H9 (cell line): ENCODE results near the gene LDB3. TPM values are rescaled to one million over a fixed set of nuclear protein-coding genes. Genes with fewer than 3 reads are reported as not detected.

Source experiments
- DNase-seq: peaks from one replicate; pipeline ENCODE4 v3.0.0-alpha.2; 2017
- H2AFZ ChIP-seq: one replicate; pipeline ENCODE4 v1.6.1; 2013; ENCODE audit warnings: mild to moderate bottlenecking, low read length, control low read depth, moderate library complexity
- H2AK5ac ChIP-seq: 2 replicates; pipeline ENCODE4 v1.6.1; 2013; ENCODE audit warnings: low read length, control low read depth, mixed read lengths; ENCODE audit not compliant: insufficient read length
- H2BK120ac ChIP-seq: one replicate; pipeline ENCODE4 v1.6.1; 2013; ENCODE audit warnings: low read depth, mild to moderate bottlenecking, low read length, control low read depth, inconsistent platforms; ENCODE audit not compliant: poor library complexity, severe bottlenecking
- H2BK12ac ChIP-seq: 2 replicates; pipeline ENCODE4 v1.6.1; 2013; ENCODE audit warnings: low read length, control low read depth, mixed read lengths, low read depth; ENCODE audit not compliant: insufficient read length
- H2BK15ac ChIP-seq: 2 replicates; pipeline ENCODE4 v1.6.1; 2013; ENCODE audit warnings: low read depth, low read length, control low read depth
- H2BK20ac ChIP-seq: one replicate; pipeline ENCODE4 v1.6.1; 2013; ENCODE audit warnings: low read depth, mild to moderate bottlenecking, low read length, control low read depth, inconsistent platforms; ENCODE audit not compliant: poor library complexity, severe bottlenecking
- H2BK5ac ChIP-seq: 2 replicates; pipeline ENCODE4 v1.6.1; 2013; ENCODE audit warnings: low read length, control low read depth, mixed read lengths; ENCODE audit not compliant: insufficient read length
- H3K14ac ChIP-seq: 2 replicates; pipeline ENCODE4 v1.6.1; 2013; ENCODE audit warnings: low read length, control low read depth; ENCODE audit not compliant: insufficient read depth
- H3K18ac ChIP-seq: 2 replicates; pipeline ENCODE4 v1.6.1; 2013; ENCODE audit warnings: low read depth, mild to moderate bottlenecking, mixed read lengths, low read length, control low read depth; ENCODE audit not compliant: insufficient read length
- H3K23ac ChIP-seq: 2 replicates; pipeline ENCODE4 v1.6.1; 2013; ENCODE audit warnings: low read length, control low read depth, mixed read lengths, low read depth; ENCODE audit not compliant: insufficient read length
- H3K23me2 ChIP-seq: 2 replicates; pipeline ENCODE4 v1.6.1; 2013; ENCODE audit warnings: low read depth, mild to moderate bottlenecking, mixed read lengths, low read length, control low read depth; ENCODE audit not compliant: insufficient read length, poor library complexity, severe bottlenecking
- H3K27ac ChIP-seq: 2 replicates; pipeline ENCODE4 v1.5.1; 2013; ENCODE audit warnings: low read length, control low read depth, mixed read lengths, low read depth; ENCODE audit not compliant: insufficient read length
- H3K27me3 ChIP-seq: 2 replicates; pipeline ENCODE4 v1.6.1; 2013; ENCODE audit warnings: low read length, control low read depth, inconsistent platforms; ENCODE audit not compliant: insufficient read depth
- H3K4ac ChIP-seq: 2 replicates; pipeline ENCODE4 v1.6.1; 2013; ENCODE audit warnings: low read depth, mild to moderate bottlenecking, control low read depth, inconsistent platforms, low read length, moderate library complexity
- H3K4me1 ChIP-seq: 2 replicates; pipeline ENCODE4 v1.6.1; 2013; ENCODE audit warnings: low read length, control low read depth, inconsistent platforms; ENCODE audit not compliant: insufficient read depth
- H3K4me2 ChIP-seq: 2 replicates; pipeline ENCODE4 v1.6.1; 2013; ENCODE audit warnings: low read length, control low read depth, mixed read lengths; ENCODE audit not compliant: insufficient read length, insufficient read depth
- H3K56ac ChIP-seq: 2 replicates; pipeline ENCODE4 v1.6.1; 2013; ENCODE audit warnings: low read depth, mild to moderate bottlenecking, mixed read lengths, low read length, control low read depth; ENCODE audit not compliant: insufficient read length
- H3K79me1 ChIP-seq: 2 replicates; pipeline ENCODE4 v1.6.1; 2013; ENCODE audit warnings: low read depth, mild to moderate bottlenecking, moderate library complexity, low read length, control low read depth, inconsistent platforms; ENCODE audit not compliant: insufficient read depth, poor library complexity, severe bottlenecking
- H3K79me2 ChIP-seq: 2 replicates; pipeline ENCODE4 v1.6.1; 2013; ENCODE audit warnings: low read length, control low read depth, inconsistent platforms; ENCODE audit not compliant: insufficient read depth
- H3K9ac ChIP-seq: 2 replicates; pipeline ENCODE4 v1.6.1; 2013; ENCODE audit warnings: low read length, control low read depth, mixed read lengths; ENCODE audit not compliant: insufficient read length; ENCODE audit errors: extremely low read depth
- H3K9me3 ChIP-seq: one replicate; pipeline ENCODE4 v1.6.1; 2013; ENCODE audit warnings: low read depth, low read length, inconsistent platforms; ENCODE audit not compliant: control insufficient read depth
- H3T11ph ChIP-seq: one replicate; pipeline ENCODE4 v1.6.1; 2013; ENCODE audit warnings: mild to moderate bottlenecking, low read length, control low read depth, inconsistent platforms
- H4K20me1 ChIP-seq: one replicate; pipeline ENCODE4 v1.6.1; 2013; ENCODE audit not compliant: control insufficient read depth, insufficient read length, insufficient read depth
- H4K5ac ChIP-seq: 2 replicates; pipeline ENCODE4 v1.6.1; 2013; ENCODE audit warnings: low read depth, mild to moderate bottlenecking, mixed read lengths, low read length, control low read depth; ENCODE audit not compliant: insufficient read length
- H4K8ac ChIP-seq: replicated peaks from 2 replicates; pipeline ENCODE4 v1.6.1; 2013; ENCODE audit warnings: low read length, control low read depth, mixed read lengths, low read depth; ENCODE audit not compliant: insufficient read length
- H4K91ac ChIP-seq: 2 replicates; pipeline ENCODE4 v1.6.1; 2013; ENCODE audit warnings: low read depth, mild to moderate bottlenecking, moderate library complexity, mixed read lengths, low read length, control low read depth; ENCODE audit not compliant: insufficient read length
- H3K27ac Mint-ChIP-seq, 3 experiments: 2 replicates in 2 of 3; 3 replicates in 1 of 3; pipeline ENCODE4 v1.8.0; 2020 to 2021; ENCODE audit warnings: mixed read lengths in 3 of 3, mild to moderate bottlenecking in 1 of 3, moderate library complexity in 1 of 3
- H3K27me3 Mint-ChIP-seq: 2 replicates; pipeline ENCODE4 v1.8.0; 2021; ENCODE audit warnings: low read depth, mild to moderate bottlenecking, moderate library complexity, mixed read lengths
- H3K36me3 Mint-ChIP-seq, 3 experiments: 2 replicates in 2 of 3; 3 replicates in 1 of 3; pipeline ENCODE4 v1.8.0; 2020 to 2021; ENCODE audit warnings: low read depth in 3 of 3, mixed read lengths in 3 of 3; ENCODE audit not compliant: insufficient read depth in 1 of 3
- H3K4me1 Mint-ChIP-seq, 2 experiments: 2 replicates each; pipeline ENCODE4 v1.8.0; 2020; ENCODE audit warnings: mixed read lengths in 2 of 2
- H3K4me3 Mint-ChIP-seq, 2 experiments: 2 replicates in 1 of 2; 3 replicates in 1 of 2; pipeline ENCODE4 v1.8.0; 2020 to 2021; ENCODE audit warnings: mild to moderate bottlenecking in 2 of 2, mixed read lengths in 2 of 2, moderate library complexity in 1 of 2
- H3K9me3 Mint-ChIP-seq, 2 experiments: 2 replicates in 1 of 2; 3 replicates in 1 of 2; pipeline ENCODE4 v1.8.0; 2020; ENCODE audit warnings: mild to moderate bottlenecking in 2 of 2, mixed read lengths in 2 of 2, moderate library complexity in 1 of 2
- CTCF ChIP-seq: fragments of 200-600 bp; sonication (generic); conservative IDR thresholded peaks from 3 replicates; pipeline ENCODE4 v1.8.0; 2021; ENCODE audit warnings: antibody characterized with exemption, mild to moderate bottlenecking
- WGBS: extraction: QIAGEN DNeasy Blood & Tissue Kit; methylation state at CpG from one replicate; pipeline ENCODE4 v1.1.7; 2013; ENCODE audit warnings: missing lambda C conversion rate, low lambda C conversion rate, mixed read lengths; ENCODE audit not compliant: insufficient read length; ENCODE audit errors: extremely low coverage; 5-methylcytosine and 5-hydroxymethylcytosine counted together
- total RNA-seq: library from RNA; stranded (reverse); gene quantifications from 2 replicates; pipeline ENCODE4 v1.2.1, GENCODE V29; 2021

LDB3 gene
- total RNA-seq, 1 experiment from 2014 or later, result 0.17 TPM

GRCh38 chr10:86655596-86655995, 12.7 kb upstream of the LDB3 start:
- H3T11ph ChIP-seq, result no peak overlapping the region
- no peak for TF ChIP-seq CTCF
- H3K14ac ChIP-seq, result no peak overlapping the region
- H2BK15ac ChIP-seq, result no peak overlapping the region
- H2BK5ac ChIP-seq, result no peak overlapping the region
- no peak overlapping the region for H3K56ac ChIP-seq
- H4K91ac ChIP-seq, result no peak overlapping the region
- no peaks in the 10 kb centered on the region for H3K9me3 Mint-ChIP-seq
- no peak overlapping the region for H3K9ac ChIP-seq
- H2BK20ac ChIP-seq, result no peak overlapping the region
- no CpG with 5 or more reads among the region's 3 CpGs for WGBS
- H4K8ac ChIP-seq, result no peak overlapping the region
- H3K4me1 ChIP-seq, result no peaks in the 10 kb centered on the region
- H3K36me3 Mint-ChIP-seq, result no peaks in the 10 kb centered on the region
- no peak overlapping the region for H3K27ac Mint-ChIP-seq
- H2AK5ac ChIP-seq, result no peak overlapping the region
- H3K4me3 Mint-ChIP-seq, result no peak overlapping the region
- H2AFZ ChIP-seq, result no peak overlapping the region
- peaks cover 11 to 12% of the 10 kb centered on the region in 2 experiments for H3K4me1 Mint-ChIP-seq
- H4K5ac ChIP-seq, result no peak overlapping the region
- H3K79me2 ChIP-seq, result no peaks in the 10 kb centered on the region
- H3K27me3 Mint-ChIP-seq, result no peaks in the 10 kb centered on the region; the same call in 1 of the 2 replicates
- H3K79me1 ChIP-seq, result no peaks in the 10 kb centered on the region
- no peak overlapping the region for H2BK12ac ChIP-seq
- no peak overlapping the region for H3K27ac ChIP-seq
- H4K20me1 ChIP-seq, result no peaks in the 10 kb centered on the region
- no peak overlapping the region for H2BK120ac ChIP-seq
- no peaks in the 10 kb centered on the region for H3K23me2 ChIP-seq
- H3K4me2 ChIP-seq, result no peak overlapping the region
- no peak overlapping the region for H3K4ac ChIP-seq
- H3K23ac ChIP-seq, result no peak overlapping the region
- H3K9me3 ChIP-seq, result no peaks in the 10 kb centered on the region
- DNase-seq, result no peak
- H3K27me3 ChIP-seq, result no peaks in the 10 kb centered on the region
- H3K18ac ChIP-seq, result no peak overlapping the region
